HG03066 (cell line): ENCODE results near the gene BSDC1.
A peak's percentile ranks its signal among the peaks of the same experiment; 100 is the strongest.
"Not testable (repeated sequence)": the region's sequence is repeated elsewhere in the genome, so short reads cannot be mapped to it uniquely, and the experiment has no call there.

ENCODE experiments used
- ATAC-seq: cut with Tn5 transposase; IDR thresholded peaks from one replicate; pipeline ENCODE4 v1.9.1; 2021; ENCODE audit warnings: low read depth; ENCODE audit not compliant: unreplicated experiment

Gene BSDC1

GRCh38 chr1:32396524-32396923 is 2.3 kb upstream of the BSDC1 start:
- not testable (repeated sequence) for ATAC-seq

- no peak for ATAC-seq
Observed at GRCh38 chr1:32394890-32395432, 720 bp upstream of the BSDC1 start.

- ATAC-seq = peak; percentile 6
Observed at GRCh38 chr1:32393832-32394140, 455 bp downstream of the BSDC1 start.

GRCh38 chr1:32393136-32393535 is 1.1 kb downstream of the BSDC1 start:
- no peak for ATAC-seq

- no peak for ATAC-seq
Observed at GRCh38 chr1:32392325-32392724, 1.9 kb downstream of the BSDC1 start.

GRCh38 chr1:32390904-32391870 is 3.1 kb downstream of the BSDC1 start:
- ATAC-seq = no peak

GRCh38 chr1:32388641-32389040 is 5.6 kb downstream of the BSDC1 start:
- no peak for ATAC-seq

- ATAC-seq = no peak
Observed at GRCh38 chr1:32386676-32387392, 7.4 kb downstream of the BSDC1 start.

GRCh38 chr1:32380057-32380456 is 14.2 kb downstream of the BSDC1 start:
- no peak for ATAC-seq

GRCh38 chr1:32377541-32378220 is 16.6 kb downstream of the BSDC1 start:
- no peak for ATAC-seq

GRCh38 chr1:32376199-32376598 is 18.0 kb downstream of the BSDC1 start:
- no peak for ATAC-seq

GRCh38 chr1:32373996-32374592 is 20.1 kb downstream of the BSDC1 start:
- no peak for ATAC-seq

- no peak for ATAC-seq
Observed at GRCh38 chr1:32372149-32372756, 22.0 kb downstream of the BSDC1 start.

GRCh38 chr1:32367912-32368635 is 26.2 kb downstream of the BSDC1 start:
- ATAC-seq = no peak

GRCh38 chr1:32365445-32365844 is 28.8 kb downstream of the BSDC1 start:
- no peak for ATAC-seq

GRCh38 chr1:32364836-32365235 is 29.4 kb downstream of the BSDC1 start:
- no peak for ATAC-seq

- ATAC-seq = no peak
Observed at GRCh38 chr1:32363713-32364112, 30.5 kb downstream of the BSDC1 start.

- ATAC-seq = no peak
Observed at GRCh38 chr1:32362474-32363313, 31.5 kb downstream of the BSDC1 start, which contains the start of the genes FAM229A and TSSK3. FAM229A (minus strand) TSS chr1:32362485; CDS start chr1:32362091, 394 bp downstream. TSSK3 (plus strand) TSS chr1:32362539; CDS start chr1:32362702, 163 bp downstream.
